SHP77 treated with DMSO at 0.1 percent for 48 hours (cell line): Measurements from ENCODE around the gene IMPACT.

Experiments
- DNase-seq: peaks from one replicate; lab custom pipeline; 2025; lab: John Stamatoyannopoulos, UW

IMPACT gene

DNA sequence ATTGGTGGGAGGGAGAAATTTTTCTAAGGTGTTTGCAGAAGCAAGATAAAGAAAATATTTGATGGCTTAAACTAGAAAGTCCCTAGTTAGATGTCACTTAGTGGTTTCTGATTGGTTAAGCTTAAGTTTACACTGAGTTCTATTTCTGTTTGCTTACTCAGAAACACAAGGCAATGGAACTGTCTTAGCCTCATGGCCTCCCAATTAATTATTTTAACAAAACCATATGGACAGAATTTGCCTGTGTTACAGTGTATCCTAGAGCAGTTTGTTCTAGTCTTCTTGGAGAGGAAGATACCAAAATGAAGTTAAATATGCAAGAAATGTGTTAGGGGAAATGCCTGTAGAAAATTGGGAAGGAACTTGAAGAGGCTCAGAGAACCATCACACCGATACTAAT, 4.6 kb upstream of the IMPACT start:
- no peak for DNase-seq

- no peak for DNase-seq
Measured at GRCh38 chr18:24426073-24426397, 435 bp upstream of the IMPACT start.

DNA sequence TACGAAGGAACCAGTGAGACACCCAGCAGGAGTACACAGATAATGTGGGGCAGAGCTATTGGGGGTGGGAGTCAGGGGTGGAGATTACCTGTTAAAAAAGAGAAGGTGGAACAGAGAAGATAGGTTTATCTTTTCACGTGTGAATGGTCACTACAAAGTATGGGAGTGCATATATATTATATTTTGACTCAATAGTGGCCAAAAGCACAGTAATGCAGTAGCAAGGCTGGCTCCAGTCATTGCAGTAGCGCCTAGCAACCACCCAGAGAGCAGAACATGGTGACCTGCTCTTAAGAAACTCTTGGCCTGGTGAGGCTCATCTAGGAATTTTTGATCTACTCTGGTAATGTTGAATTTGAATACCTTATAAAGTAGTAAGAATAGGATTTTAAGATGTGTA, 1.0 kb downstream of the IMPACT start:
- no peak for DNase-seq

DNA sequence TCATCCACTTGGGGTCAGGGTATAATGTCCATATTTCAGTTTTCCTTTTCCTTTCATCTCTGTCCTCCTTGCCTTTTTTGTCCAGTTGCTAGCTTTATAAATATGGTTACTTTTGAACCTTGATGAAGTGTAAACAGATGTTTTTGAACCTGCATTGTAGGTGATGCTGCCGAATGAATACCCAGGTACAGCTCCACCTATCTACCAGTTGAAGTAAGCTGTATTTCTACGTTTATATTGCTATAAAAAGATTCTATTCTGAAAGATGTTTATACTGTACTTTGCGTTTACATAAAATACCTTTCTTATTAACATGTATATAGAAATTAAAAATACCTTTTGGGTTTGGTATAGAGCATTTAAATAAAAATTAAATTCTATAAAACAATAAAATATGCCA, 2.2 kb downstream of the IMPACT start:
- no peak for DNase-seq

GRCh38 chr18:24429188-24429587, 2.7 kb downstream of the IMPACT start:
- no peak for DNase-seq

GRCh38 chr18:24432618-24433017, 6.1 kb downstream of the IMPACT start:
- DNase-seq, result no peak

DNA sequence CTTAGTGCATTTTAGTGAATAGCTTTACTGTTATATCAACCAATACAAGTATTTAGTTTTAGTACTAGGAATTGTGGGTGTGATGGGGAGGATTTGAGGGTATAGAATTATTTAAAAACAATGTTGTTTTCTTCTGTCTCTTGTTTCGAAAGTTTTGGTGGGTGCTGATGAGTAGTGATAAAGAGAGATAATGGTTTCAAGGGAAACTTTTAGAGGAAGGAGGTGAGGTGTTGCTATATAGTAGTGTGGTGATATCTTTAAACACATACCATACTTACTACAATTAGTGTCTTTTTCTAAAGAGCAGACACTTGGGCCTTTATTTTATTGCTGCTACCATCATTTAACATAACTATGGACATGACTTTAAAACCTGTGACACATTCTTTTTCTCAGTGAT, 10.5 kb downstream of the IMPACT start:
- no peak for DNase-seq

- DNase-seq, result no peak
Measured at GRCh38 chr18:24443870-24444269, 17.4 kb downstream of the IMPACT start.

DNA sequence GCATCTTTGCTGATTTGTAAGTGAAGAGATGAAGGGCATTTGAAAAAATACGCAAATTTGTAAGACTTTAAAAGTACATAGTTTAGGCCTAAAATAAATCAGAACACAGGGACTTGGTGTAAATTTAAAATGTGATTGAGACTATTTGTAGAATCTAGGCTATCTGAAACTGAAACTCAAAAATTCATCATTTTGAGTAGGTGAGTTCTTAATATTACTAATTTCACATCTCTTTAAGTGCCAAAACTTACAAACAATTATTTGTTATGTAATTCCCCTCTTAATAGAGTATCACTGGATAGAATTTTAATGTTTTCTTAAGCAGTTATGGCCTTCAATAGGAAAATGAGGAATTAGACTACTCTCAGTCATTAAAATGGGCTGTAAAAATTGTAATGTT, 20.0 kb downstream of the IMPACT start:
- no peak for DNase-seq

DNA sequence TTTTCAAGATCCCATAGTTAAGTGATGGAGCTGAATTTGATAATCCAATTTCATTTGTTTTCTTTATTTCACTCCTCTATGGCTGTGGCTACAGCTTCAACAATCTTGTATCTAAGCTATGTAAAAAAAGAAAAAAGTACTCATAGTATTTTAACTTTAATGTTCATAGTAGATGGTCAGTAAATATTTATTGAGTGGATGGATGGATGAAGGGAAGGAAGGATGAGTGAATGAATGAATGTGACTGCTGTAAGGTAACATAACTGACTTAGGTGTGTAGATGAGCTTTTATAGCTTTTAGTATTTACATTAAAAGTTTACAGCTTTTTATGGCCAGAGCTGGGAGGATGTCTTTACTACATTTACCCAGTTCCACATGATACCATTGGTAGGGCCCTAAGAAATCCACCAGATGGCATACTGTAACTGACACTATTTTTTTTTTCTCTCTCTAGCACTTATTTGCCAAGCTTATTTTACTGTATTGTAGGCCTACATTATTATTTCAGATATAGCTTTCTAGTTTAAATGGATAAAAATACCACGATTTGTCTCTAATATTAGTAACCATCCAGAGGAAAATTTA, 20.6 kb downstream of the IMPACT start:
- DNase-seq, result no peak

DNA sequence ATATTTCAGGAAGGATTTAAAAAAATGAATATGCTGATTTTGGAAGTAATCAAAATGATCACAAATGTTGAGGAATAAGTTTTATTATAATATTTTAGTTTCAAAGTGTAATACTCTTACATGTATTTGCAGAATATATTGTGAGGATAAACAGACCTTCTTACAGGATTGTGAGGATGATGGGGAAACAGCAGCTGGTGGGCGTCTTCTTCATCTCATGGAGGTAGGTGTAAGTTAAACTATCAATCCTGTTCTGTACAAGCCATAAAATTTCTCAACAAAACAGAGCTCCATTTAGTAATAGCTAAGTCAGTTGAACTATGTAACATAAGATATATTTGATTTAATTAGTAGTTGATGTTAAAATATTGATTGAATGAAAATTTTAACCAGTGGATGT, 21.5 kb downstream of the IMPACT start:
- DNase-seq, result no peak

DNA sequence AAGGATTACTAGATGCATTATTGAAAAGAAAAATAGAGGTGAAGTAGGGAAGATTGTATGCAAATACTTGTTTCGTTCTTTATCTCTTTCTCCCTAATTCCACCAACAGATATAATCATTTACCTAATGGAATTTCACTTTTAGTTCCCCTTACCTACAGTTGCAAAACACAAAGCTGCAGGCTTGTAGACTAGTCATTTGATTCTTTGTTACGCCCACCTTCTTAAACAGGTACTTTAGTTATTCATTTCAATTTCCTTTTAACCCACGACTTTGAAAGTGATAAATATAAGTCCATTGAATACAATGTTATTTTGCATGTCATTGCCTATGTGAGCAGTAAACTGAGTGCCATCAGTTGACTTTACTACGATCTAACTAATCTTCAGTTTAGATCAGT, 30.1 kb downstream of the IMPACT start:
- DNase-seq, result no peak

- no peak for DNase-seq
Measured at GRCh38 chr18:24459772-24460171, 33.3 kb downstream of the IMPACT start.

DNA sequence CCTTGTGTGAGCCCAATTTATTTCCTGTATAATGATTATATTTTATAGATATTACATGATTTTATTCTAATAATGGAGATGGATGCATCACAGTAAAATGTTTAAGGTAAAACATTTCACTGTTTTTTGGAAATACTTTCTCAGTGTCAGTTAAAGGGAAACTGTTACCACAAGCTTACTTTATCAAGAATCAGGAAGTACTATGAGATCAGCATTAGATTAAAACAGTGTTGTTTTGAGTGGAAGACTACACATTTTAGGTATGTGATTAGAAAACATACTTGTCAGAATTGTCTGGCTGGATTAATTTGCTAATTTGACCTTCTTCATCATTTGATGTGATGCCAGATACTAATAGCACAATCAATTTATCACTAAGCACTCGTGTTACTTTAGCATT, 33.9 kb downstream of the IMPACT start, which contains the start of gene HRH4:
Gene HRH4, plus strand, starts transcription at position 250 of the 400 bp plus-strand sequence. Its CDS starts 92 bp downstream, at position 342.
- DNase-seq, result no peak

DNA sequence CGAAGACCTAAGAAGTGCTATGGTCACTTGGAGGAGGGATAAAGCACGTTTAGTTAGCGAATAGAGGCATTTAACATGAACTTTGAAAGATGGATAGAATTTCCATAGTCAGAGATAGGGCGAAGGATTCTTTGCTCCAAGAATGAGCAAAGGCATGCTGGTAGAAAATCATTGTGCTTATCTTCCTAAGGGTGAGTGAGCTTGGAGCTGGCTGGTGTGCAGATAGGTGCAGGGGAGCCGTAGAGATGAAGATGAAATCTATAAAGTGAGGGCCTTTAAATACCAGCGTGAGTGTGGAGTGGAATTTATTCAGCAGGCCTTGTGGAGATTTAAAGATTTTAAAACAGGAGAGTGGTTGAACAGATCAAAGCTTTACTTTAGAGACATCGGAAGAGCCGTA, 35.5 kb downstream of the IMPACT start:
- DNase-seq, result no peak

DNA sequence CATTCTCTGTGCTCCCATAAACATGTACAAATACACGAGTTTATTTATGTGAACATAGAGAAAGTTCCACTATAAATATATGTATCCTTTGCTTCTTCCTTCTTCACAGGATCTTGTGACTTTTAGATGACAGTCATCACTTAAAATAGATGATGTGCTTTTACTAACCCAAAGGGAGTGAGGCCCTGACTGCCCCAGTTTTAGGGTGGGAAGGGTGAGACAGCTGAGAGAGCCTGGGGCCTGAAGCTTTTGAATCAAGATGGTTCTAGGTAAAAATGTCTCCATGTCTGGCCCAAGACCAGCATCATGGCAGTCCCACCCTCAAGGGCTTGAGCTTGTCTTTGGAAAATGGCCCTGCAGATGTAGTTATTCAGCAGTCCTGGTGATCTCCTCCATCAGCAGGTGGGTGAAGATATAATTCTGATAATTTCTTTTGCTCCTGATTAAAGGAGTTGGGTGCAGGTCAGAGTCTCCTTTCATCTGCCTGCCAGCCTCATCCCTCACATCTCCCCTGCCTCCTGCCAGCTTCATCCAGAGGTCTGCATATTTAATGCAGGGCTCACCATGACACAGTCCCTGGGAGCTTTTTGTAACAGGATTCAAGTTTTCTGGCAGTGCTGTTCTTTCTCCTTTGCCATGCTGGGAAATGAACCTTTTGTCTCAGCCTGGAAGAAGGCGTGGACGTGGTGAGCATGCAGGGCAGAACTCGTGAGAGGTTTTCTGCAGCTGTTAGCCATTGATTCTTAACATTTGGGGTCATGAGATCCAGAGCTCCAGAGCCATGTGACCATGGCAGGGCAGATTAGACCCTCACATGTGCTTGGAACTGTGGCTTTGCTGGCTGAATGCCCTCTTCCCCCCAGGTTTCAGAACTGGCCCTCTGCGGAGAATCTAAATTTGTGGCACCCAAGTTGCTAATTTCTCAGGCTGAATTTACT, 36.6 kb downstream of the IMPACT start:
- no peak for DNase-seq

DNA sequence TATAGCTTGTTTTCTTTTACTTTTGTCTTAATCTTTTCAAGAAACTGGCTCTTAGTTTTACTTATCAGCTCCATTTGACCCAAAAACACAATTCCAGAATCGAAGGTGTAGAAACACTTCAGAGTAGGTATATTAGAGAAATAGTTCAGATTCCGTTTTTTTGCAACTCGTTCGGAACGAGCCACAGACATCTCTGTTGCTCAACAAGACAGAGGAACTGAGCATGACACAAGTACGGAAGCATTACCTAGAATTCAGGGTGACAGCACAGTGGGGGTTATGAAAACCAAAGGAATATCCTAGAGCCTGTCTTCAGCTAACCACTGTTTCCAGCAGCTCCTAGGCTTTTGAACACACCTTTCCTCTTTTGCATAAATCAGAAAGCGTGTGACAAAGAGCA, 39.0 kb downstream of the IMPACT start:
- DNase-seq, result no peak

DNA sequence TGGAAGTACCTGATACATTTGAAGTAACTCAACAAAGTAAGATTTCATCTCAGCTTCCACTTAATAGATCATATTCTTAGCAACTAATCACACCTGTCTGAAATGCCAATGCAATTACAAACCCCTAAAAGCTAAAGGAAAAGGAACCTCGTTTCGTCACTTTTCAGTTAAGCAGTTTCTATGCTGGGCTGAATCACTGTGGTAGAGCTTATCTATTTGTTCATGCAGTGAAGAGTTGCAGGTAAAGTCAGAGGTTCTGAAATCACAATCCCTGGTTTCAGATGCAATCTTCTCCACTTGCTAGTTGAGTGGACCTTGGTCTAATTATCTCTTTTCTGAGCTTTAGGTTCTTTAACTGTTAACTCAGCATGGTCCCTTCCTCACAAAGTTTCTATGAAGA, 40.3 kb downstream of the IMPACT start:
- no peak for DNase-seq

GRCh38 chr18:24470022-24470618, 43.6 kb downstream of the IMPACT start:
- no peak for DNase-seq

GRCh38 chr18:24470805-24471204, 44.3 kb downstream of the IMPACT start:
- no peak for DNase-seq

- no peak for DNase-seq
Measured at GRCh38 chr18:24472591-24472990, 46.1 kb downstream of the IMPACT start.

DNA sequence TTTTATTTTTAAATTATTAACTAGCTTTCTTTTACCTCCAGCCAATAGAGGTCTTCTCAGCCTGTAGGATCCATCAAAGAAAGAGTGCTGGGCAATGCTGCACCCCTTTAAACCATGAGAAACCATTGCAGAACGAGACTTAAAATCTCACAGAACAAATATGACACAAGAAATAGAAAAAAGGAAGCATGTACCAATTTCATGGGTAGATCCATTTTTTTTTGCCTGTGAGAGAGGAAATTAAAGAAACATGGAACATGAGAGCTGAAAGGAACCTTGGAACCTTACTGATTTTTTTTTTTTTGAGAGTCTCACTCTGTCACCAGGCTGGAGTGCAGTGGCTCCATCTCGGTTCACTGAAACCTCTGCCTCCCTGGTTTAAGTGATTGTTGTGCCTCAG, 47.9 kb downstream of the IMPACT start:
- no peak for DNase-seq

DNA sequence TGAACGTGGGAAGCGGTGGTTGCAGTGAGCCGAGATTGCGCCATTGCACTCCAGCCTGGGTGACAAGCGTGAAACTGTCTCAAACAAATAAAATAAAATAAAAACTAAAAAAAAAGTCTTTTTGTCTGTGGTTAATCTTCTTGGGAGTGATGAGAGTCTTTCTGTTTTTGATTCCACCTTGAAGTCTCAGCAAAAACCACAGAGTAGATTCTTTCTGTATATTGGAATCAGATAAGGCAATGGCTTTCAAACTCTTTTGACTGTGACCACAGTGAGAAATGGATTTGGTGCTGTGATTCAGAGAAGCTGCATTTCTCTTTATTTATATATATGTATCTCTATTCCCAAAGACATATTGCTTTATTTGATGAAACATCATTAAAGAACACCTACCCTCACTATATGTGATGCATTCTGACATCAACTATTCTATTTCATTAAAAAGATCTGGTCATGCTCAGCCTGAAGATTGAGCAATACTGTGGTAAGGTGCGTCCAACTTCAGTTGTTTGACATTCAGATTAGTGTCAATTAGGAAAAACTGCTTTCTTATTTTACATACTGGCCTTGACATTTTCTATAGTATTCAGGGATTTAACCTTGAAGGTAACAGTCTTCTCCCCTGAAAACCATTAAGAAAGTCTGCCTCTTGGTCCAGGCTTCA, 49.6 kb downstream of the IMPACT start:
- no peak for DNase-seq
